SK-N-SH (cell line): ENCODE results near the gene ZNF614. TPM values are rescaled to one million over a fixed set of nuclear protein-coding genes. Genes with fewer than 3 reads are reported as not detected.
A peak's percentile ranks its signal among the peaks of the same experiment; 100 is the strongest.

Experiments
- CTCF ChIA-PET: fragments of 300-600, 350-600 bp; formaldehyde crosslinking; extraction: SDS; loops from one replicate; lab custom pipeline; 2021; lab: Yijun Ruan, JAX
- POLR2A ChIA-PET: fragments of 350-600 bp; sonication (Branson Sonifier 250); formaldehyde crosslinking; extraction: SDS; loops from one replicate; lab custom pipeline; 2020; ENCODE audit warnings: antibody characterized with exemption, inconsistent platforms; lab: Yijun Ruan, JAX
- DNase-seq: peaks from one replicate; pipeline ENCODE4 v3.0.0; 2012
- H2AFZ ChIP-seq: fragments of 200-600 bp; sonication (generic); 2 replicates; pipeline ENCODE4 v1.8.1; 2016; ENCODE audit warnings: antibody characterized with exemption, mild to moderate bottlenecking, low read depth
- H3F3A ChIP-seq: fragments of 200-600 bp; sonication (generic); replicated peaks from 2 replicates; pipeline ENCODE3; 2016; ENCODE audit warnings: antibody characterized with exemption, mild to moderate bottlenecking; ENCODE audit not compliant: insufficient read depth
- H3K27ac ChIP-seq, 2 experiments: fragments of 200-500 bp in 1 of 2; fragments of 200-600 bp in 1 of 2; sonication (Bioruptor generic) in 1 of 2; sonication (generic), shearing (Covaris generic) in 1 of 2; 2 replicates each; pipeline versions ENCODE4 v1.5.1 to v1.6.1; 2014 to 2016; ENCODE audit warnings: low read depth in 2 of 2, inconsistent platforms in 1 of 2, low read length in 1 of 2, mild to moderate bottlenecking in 1 of 2, mixed read lengths in 1 of 2
- H3K27me3 ChIP-seq: fragments of 200-600 bp; sonication (generic), shearing (Covaris generic); 2 replicates; pipeline ENCODE4 v1.6.1; 2016; ENCODE audit warnings: mixed run types; ENCODE audit not compliant: insufficient read depth
- H3K36me3 ChIP-seq, 2 experiments: fragments of 200-500 bp in 1 of 2; fragments of 200-600 bp in 1 of 2; sonication (Bioruptor generic) in 1 of 2; sonication (generic) in 1 of 2; replicated peaks in 1 of 2; 2 replicates each; pipeline versions ENCODE3 to v1.5.1; 2014 to 2016; ENCODE audit warnings: low read length in 1 of 2, mild to moderate bottlenecking in 1 of 2; ENCODE audit not compliant: insufficient read depth in 2 of 2, control insufficient read depth in 1 of 2
- H3K4me1 ChIP-seq, 2 experiments: fragments of 200-500 bp in 1 of 2; fragments of 200-600 bp in 1 of 2; sonication (Bioruptor generic) in 1 of 2; sonication (generic), shearing (Covaris generic) in 1 of 2; 2 replicates each; pipeline versions ENCODE4 v1.5.1 to v1.6.1; 2014 to 2016; ENCODE audit warnings: low read depth in 1 of 2, low read length in 1 of 2, mixed run types in 1 of 2; ENCODE audit not compliant: insufficient read depth in 2 of 2, control insufficient read depth in 1 of 2
- H3K4me2 ChIP-seq: fragments of 200-600 bp; sonication (generic), shearing (Covaris generic); 2 replicates; pipeline ENCODE4 v1.6.1; 2017; ENCODE audit warnings: mixed run types
- H3K4me3 ChIP-seq, 2 experiments: fragments of 200-500 bp in 1 of 2; fragments of 200-600 bp in 1 of 2; sonication (Bioruptor generic) in 1 of 2; sonication (generic), shearing (Covaris generic) in 1 of 2; 2 replicates each; pipeline versions ENCODE4 v1.5.1 to v1.8.1; 2014 to 2016; ENCODE audit warnings: low read depth in 2 of 2, inconsistent platforms in 1 of 2, low read length in 1 of 2, mild to moderate bottlenecking in 1 of 2, mixed read lengths in 1 of 2, moderate library complexity in 1 of 2
- H3K79me2 ChIP-seq: fragments of 200-600 bp; sonication (generic); 2 replicates; pipeline ENCODE4 v1.8.1; 2017; ENCODE audit warnings: mild to moderate bottlenecking; ENCODE audit not compliant: insufficient read depth
- H3K9ac ChIP-seq: fragments of 200-600 bp; sonication (generic); 2 replicates; pipeline ENCODE4 v1.6.1; 2017; ENCODE audit warnings: mixed run types
- H3K9me2 ChIP-seq: fragments of 200-600 bp; sonication (generic); 2 replicates; pipeline ENCODE4 v1.6.1; 2017; ENCODE audit warnings: mixed run types
- H3K9me3 ChIP-seq: fragments of 200-600 bp; sonication (generic); 2 replicates; pipeline ENCODE4 v1.6.1; 2017; ENCODE audit warnings: mixed run types, mild to moderate bottlenecking, moderate library complexity
- H4K20me1 ChIP-seq: fragments of 200-600 bp; sonication (generic); 2 replicates; pipeline ENCODE4 v1.6.1; 2017; ENCODE audit warnings: mild to moderate bottlenecking, mixed run types; ENCODE audit not compliant: insufficient read depth
- EP300 ChIP-seq, 2 experiments: IDR thresholded peaks; 2 replicates each; pipeline versions ENCODE4 v1.4.0 to v1.6.1; 2012; ENCODE audit warnings: borderline replicate concordance in 1 of 2, low read depth in 1 of 2, low read length in 1 of 2
- EZH2phosphoT487 ChIP-seq: fragments of 200-600 bp; sonication (generic); IDR thresholded peaks from 2 replicates; pipeline ENCODE4 v1.6.1; 2017; ENCODE audit warnings: low read depth, mixed run types, mild to moderate bottlenecking, antibody characterized with exemption, moderate library complexity, borderline replicate concordance
- GABPA ChIP-seq: IDR thresholded peaks from 2 replicates; pipeline ENCODE4 v1.4.0; 2012; ENCODE audit warnings: low read depth, mild to moderate bottlenecking
- GATA2 ChIP-seq: sonication (generic); formaldehyde crosslinking; IDR thresholded peaks from 2 replicates; pipeline ENCODE4 v1.5.0; 2020; ENCODE audit warnings: mild to moderate bottlenecking, missing genetic modification reagents
- POLR2AphosphoS5 ChIP-seq: IDR thresholded peaks from 2 replicates; pipeline ENCODE4 v1.6.1; 2012; ENCODE audit warnings: low read depth, low read length
- RFX5 ChIP-seq: IDR thresholded peaks from 2 replicates; pipeline ENCODE4 v1.6.1; 2012; ENCODE audit warnings: mild to moderate bottlenecking, improper control_type of control experiment, low read length
- SMC3 ChIP-seq: IDR thresholded peaks from 2 replicates; pipeline ENCODE4 v1.6.1; 2012; ENCODE audit warnings: low read depth, low read length, improper control_type of control experiment
- TAF1 ChIP-seq: IDR thresholded peaks from 2 replicates; pipeline ENCODE4 v1.6.1; 2012; ENCODE audit warnings: low read depth, mild to moderate bottlenecking, low read length, moderate library complexity, borderline replicate concordance
- TEAD4 ChIP-seq: IDR thresholded peaks from 2 replicates; pipeline ENCODE4 v1.4.0; 2012; ENCODE audit warnings: mild to moderate bottlenecking, borderline replicate concordance; ENCODE audit not compliant: insufficient read depth
- WGBS: methylation state at CpG from one replicate; pipeline ENCODE4 v1.1.6; 2017; ENCODE audit warnings: low lambda C conversion rate; 5-methylcytosine and 5-hydroxymethylcytosine counted together
- polyA plus RNA-seq, 3 experiments: library from polyadenylated mRNA; depleted of rRNA; stranded (reverse); fragments of >200 nt; gene quantifications; 2 replicates each; pipeline ENCODE4 v1.2.3, GENCODE V29; 2012
- TF ChIP-seq, protein P1 (sequence below): IDR thresholded peaks from 2 replicates; pipeline ENCODE4 v1.6.1; 2012; ENCODE audit warnings: mild to moderate bottlenecking, low read depth, low read length, moderate library complexity
- TF ChIP-seq, protein P2 (sequence below): fragments of 150-350 bp; IDR thresholded peaks from 2 replicates; pipeline ENCODE4 v1.6.1; 2017; ENCODE audit warnings: antibody characterized with exemption, low read length, low read depth, borderline replicate concordance
- TF ChIP-seq, protein P3 (sequence below): fragments of 150-350 bp; IDR thresholded peaks from 2 replicates; pipeline ENCODE4 v1.6.1; 2016; ENCODE audit warnings: mild to moderate bottlenecking, low read depth, low read length
- TF ChIP-seq, protein P4 (sequence below): fragments of 200-600 bp; sonication (generic); IDR thresholded peaks from 2 replicates; pipeline ENCODE4 v1.6.1; 2017; ENCODE audit warnings: antibody characterized with exemption, mild to moderate bottlenecking, moderate library complexity

ZNF614 gene
- polyA plus RNA-seq, 1 of the 3 experiments (the other 2 are of a cell fraction) = 2.8 TPM

DNA sequence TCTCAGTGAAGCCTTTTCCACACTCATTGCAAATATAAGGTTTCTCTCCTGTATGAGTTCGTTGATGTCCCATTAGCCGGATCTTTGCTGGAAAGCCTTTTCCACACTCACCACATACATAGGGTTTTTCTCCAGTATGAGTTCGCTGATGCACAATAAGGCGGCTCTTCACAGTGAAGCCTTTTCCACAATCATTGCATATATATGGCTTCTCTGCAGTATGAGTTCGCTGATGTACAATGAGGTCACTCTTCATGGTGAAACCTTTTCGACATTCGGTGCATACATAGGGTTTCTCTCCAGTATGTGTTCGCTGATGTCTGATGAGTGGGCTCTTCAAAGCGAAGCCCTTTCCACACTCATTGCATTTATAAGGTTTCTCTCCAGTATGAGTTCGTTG is 34.8 kb downstream of the ZNF614 start:
- Histone ChIP-seq H3K79me2 (no peaks in the 10 kb centered on the region), H4K20me1 (no peaks in the 10 kb centered on the region), H3K27ac (no peak overlapping the region), H3K4me2 (no peak overlapping the region), H2AFZ (no peak overlapping the region), H3K4me1 (no peaks in the 10 kb centered on the region), H3K27me3 (no peaks in the 10 kb centered on the region), H3K9ac (no peak overlapping the region), H3F3A (no peaks in the 10 kb centered on the region), H3K4me3 (peak overlapping the region in 1 of 2 experiments; percentile 12; a peak in 1 of 4 replicates), H3K9me3 (peaks cover 47% of the 10 kb centered on the region; the same call in 1 of the 2 replicates), H3K36me3 (peaks cover 31 to 68% of the 10 kb centered on the region in 2 experiments), H3K9me2 (no peaks in the 10 kb centered on the region)
- ChIA-PET CTCF (no interaction called here), POLR2A (no interaction called here)
- TF ChIP-seq EZH2phosphoT487 = no peak
- TF ChIP-seq, protein P1, sequence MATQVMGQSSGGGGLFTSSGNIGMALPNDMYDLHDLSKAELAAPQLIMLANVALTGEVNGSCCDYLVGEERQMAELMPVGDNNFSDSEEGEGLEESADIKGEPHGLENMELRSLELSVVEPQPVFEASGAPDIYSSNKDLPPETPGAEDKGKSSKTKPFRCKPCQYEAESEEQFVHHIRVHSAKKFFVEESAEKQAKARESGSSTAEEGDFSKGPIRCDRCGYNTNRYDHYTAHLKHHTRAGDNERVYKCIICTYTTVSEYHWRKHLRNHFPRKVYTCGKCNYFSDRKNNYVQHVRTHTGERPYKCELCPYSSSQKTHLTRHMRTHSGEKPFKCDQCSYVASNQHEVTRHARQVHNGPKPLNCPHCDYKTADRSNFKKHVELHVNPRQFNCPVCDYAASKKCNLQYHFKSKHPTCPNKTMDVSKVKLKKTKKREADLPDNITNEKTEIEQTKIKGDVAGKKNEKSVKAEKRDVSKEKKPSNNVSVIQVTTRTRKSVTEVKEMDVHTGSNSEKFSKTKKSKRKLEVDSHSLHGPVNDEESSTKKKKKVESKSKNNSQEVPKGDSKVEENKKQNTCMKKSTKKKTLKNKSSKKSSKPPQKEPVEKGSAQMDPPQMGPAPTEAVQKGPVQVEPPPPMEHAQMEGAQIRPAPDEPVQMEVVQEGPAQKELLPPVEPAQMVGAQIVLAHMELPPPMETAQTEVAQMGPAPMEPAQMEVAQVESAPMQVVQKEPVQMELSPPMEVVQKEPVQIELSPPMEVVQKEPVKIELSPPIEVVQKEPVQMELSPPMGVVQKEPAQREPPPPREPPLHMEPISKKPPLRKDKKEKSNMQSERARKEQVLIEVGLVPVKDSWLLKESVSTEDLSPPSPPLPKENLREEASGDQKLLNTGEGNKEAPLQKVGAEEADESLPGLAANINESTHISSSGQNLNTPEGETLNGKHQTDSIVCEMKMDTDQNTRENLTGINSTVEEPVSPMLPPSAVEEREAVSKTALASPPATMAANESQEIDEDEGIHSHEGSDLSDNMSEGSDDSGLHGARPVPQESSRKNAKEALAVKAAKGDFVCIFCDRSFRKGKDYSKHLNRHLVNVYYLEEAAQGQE = no peak
- TF ChIP-seq TEAD4 = no peak
- no peak for TF ChIP-seq GATA2 (CRISPR knock-in tag)
- TF ChIP-seq, protein P2, sequence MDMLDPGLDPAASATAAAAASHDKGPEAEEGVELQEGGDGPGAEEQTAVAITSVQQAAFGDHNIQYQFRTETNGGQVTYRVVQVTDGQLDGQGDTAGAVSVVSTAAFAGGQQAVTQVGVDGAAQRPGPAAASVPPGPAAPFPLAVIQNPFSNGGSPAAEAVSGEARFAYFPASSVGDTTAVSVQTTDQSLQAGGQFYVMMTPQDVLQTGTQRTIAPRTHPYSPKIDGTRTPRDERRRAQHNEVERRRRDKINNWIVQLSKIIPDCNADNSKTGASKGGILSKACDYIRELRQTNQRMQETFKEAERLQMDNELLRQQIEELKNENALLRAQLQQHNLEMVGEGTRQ = no peak
- TF ChIP-seq POLR2AphosphoS5 = no peak
- TF ChIP-seq, protein P3, sequence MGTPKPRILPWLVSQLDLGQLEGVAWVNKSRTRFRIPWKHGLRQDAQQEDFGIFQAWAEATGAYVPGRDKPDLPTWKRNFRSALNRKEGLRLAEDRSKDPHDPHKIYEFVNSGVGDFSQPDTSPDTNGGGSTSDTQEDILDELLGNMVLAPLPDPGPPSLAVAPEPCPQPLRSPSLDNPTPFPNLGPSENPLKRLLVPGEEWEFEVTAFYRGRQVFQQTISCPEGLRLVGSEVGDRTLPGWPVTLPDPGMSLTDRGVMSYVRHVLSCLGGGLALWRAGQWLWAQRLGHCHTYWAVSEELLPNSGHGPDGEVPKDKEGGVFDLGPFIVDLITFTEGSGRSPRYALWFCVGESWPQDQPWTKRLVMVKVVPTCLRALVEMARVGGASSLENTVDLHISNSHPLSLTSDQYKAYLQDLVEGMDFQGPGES = no peak
- TF ChIP-seq, protein P4, sequence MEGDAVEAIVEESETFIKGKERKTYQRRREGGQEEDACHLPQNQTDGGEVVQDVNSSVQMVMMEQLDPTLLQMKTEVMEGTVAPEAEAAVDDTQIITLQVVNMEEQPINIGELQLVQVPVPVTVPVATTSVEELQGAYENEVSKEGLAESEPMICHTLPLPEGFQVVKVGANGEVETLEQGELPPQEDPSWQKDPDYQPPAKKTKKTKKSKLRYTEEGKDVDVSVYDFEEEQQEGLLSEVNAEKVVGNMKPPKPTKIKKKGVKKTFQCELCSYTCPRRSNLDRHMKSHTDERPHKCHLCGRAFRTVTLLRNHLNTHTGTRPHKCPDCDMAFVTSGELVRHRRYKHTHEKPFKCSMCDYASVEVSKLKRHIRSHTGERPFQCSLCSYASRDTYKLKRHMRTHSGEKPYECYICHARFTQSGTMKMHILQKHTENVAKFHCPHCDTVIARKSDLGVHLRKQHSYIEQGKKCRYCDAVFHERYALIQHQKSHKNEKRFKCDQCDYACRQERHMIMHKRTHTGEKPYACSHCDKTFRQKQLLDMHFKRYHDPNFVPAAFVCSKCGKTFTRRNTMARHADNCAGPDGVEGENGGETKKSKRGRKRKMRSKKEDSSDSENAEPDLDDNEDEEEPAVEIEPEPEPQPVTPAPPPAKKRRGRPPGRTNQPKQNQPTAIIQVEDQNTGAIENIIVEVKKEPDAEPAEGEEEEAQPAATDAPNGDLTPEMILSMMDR = no peak
- TF ChIP-seq SMC3 = no peak
- no peak for TF ChIP-seq TAF1
- TF ChIP-seq RFX5 = no peak
- no peak for TF ChIP-seq EP300 (IDR thresholded peaks at IDR 0.05; ENCODE audit: borderline replicate concordance in 1 of 2, low read depth in 1 of 2, low read length in 1 of 2)
- no peak for TF ChIP-seq GABPA
- no peak for DNase-seq
- WGBS = 90% methylated on average over 10 of the region's 10 CpGs
